Parathyroid adenoma (tissue), 2 donors: ENCODE data around the gene SLC39A8.
"Not testable (repeated sequence)": the region's sequence is repeated elsewhere in the genome, so short reads cannot be mapped to it uniquely, and the experiment has no call there.

Experiments
- H2AFZ ChIP-seq: fragments of 300-600 bp; sonication (generic); one replicate; pipeline ENCODE4 v1.7.0; 2017; ENCODE audit warnings: antibody characterized with exemption, mild to moderate bottlenecking
- H3K27ac ChIP-seq: fragments of 300-600 bp; sonication (generic); one replicate; pipeline ENCODE4 v1.7.0; 2017
- H3K27me3 ChIP-seq: fragments of 300-600 bp; sonication (generic); one replicate; pipeline ENCODE4 v1.7.0; 2017; ENCODE audit warnings: low read length; ENCODE audit not compliant: control insufficient read depth, insufficient read depth
- H3K36me3 ChIP-seq: fragments of 300-600 bp; sonication (generic); one replicate; pipeline ENCODE4 v1.7.0; 2017; ENCODE audit warnings: low read length; ENCODE audit not compliant: control insufficient read depth, insufficient read depth
- H3K4me1 ChIP-seq: fragments of 300-600 bp; sonication (generic); one replicate; pipeline ENCODE4 v1.7.0; 2017; ENCODE audit warnings: control low read depth
- H3K4me2 ChIP-seq: fragments of 300-600 bp; sonication (generic); one replicate; pipeline ENCODE4 v1.7.0; 2017; ENCODE audit warnings: low read length
- H3K4me3 ChIP-seq: fragments of 300-600 bp; sonication (generic); one replicate; pipeline ENCODE4 v1.7.0; 2017; ENCODE audit warnings: low read depth, low read length
- H3K79me2 ChIP-seq: fragments of 300-600 bp; sonication (generic); one replicate; pipeline ENCODE4 v1.7.0; 2017; ENCODE audit warnings: control low read depth
- H3K9ac ChIP-seq: fragments of 300-600 bp; sonication (generic); one replicate; pipeline ENCODE4 v1.7.0; 2017; ENCODE audit warnings: mild to moderate bottlenecking
- H3K9me3 ChIP-seq: fragments of 300-600 bp; sonication (generic); one replicate; pipeline ENCODE4 v1.7.0; 2017; ENCODE audit warnings: low read length; ENCODE audit not compliant: control insufficient read depth
- TF ChIP-seq, protein P1 (sequence below): fragments of 300-600 bp; sonication (generic); IDR thresholded peaks from one replicate; pipeline ENCODE4 v1.7.0; 2017; ENCODE audit warnings: antibody characterized with exemption, mild to moderate bottlenecking
- donor health status: primary hyperparathyroidism.

The SLC39A8 gene

DNA sequence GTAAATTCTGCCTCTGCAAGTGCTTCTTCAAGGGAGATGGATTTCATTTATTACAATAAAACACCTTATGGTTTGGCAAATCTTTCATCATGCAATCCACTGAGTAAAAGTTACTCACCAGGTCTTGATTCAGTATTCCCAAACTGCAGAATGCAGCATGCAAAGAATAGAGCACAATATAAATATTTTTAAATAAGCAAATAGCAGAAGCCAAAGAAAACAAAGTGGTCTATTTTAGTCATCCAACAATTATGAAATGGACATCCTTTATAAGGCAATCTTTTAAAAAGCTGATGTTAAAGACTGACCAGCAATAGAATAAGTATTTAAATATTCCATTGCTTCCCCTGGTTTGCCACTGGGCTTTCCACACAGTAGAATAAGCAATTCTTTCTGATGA is 59.5 kb downstream of the SLC39A8 start:
- peaks cover 2% of the 10 kb centered on the region for H3K4me1 ChIP-seq
- H3K9me3 ChIP-seq: no peaks in the 10 kb centered on the region
- H3K9ac ChIP-seq: no peak overlapping the region
- H2AFZ ChIP-seq: no peak overlapping the region
- no peak overlapping the region for H3K4me2 ChIP-seq
- H3K27me3 ChIP-seq: no peaks in the 10 kb centered on the region
- H3K36me3 ChIP-seq: no peaks in the 10 kb centered on the region
- TF ChIP-seq, protein P1, sequence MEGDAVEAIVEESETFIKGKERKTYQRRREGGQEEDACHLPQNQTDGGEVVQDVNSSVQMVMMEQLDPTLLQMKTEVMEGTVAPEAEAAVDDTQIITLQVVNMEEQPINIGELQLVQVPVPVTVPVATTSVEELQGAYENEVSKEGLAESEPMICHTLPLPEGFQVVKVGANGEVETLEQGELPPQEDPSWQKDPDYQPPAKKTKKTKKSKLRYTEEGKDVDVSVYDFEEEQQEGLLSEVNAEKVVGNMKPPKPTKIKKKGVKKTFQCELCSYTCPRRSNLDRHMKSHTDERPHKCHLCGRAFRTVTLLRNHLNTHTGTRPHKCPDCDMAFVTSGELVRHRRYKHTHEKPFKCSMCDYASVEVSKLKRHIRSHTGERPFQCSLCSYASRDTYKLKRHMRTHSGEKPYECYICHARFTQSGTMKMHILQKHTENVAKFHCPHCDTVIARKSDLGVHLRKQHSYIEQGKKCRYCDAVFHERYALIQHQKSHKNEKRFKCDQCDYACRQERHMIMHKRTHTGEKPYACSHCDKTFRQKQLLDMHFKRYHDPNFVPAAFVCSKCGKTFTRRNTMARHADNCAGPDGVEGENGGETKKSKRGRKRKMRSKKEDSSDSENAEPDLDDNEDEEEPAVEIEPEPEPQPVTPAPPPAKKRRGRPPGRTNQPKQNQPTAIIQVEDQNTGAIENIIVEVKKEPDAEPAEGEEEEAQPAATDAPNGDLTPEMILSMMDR: no peak
- H3K79me2 ChIP-seq: no peaks in the 10 kb centered on the region
- no peak overlapping the region for H3K4me3 ChIP-seq
- H3K27ac ChIP-seq: no peak overlapping the region

DNA sequence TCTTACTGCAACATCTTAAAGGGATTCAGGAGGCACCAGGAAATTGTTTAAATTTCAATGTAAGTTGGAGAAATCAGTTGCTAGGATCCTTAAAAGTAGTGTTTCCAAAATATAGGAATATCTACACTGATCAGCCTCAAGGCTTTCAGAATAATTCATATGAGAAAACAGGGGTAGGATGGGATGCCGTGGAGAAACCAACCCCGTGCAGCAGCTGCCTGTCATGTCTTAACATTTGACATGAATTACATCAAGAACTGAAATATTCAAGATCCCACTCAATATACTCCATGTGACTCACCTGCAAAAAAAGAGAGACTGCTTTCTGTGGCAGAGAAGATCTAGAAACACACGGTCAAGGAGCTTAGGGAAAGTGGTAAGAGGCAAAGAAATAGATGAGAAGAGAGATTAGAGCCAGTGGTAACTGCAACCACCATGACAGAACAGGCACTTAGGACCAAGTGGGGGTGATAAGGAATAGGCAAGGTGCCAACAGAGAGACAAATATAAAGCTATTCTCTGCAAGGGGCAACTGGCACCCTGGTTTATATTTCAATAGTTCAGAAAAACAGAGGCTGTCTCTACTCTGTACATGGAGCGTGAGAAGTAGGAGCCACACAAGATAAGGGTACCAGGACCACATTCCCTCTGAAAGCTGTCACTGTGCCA is 64.0 kb downstream of the SLC39A8 start:
- TF ChIP-seq, protein P1: no peak
- H3K27ac ChIP-seq: no peak overlapping the region
- no peaks in the 10 kb centered on the region for H3K27me3 ChIP-seq
- no peak overlapping the region for H3K9ac ChIP-seq
- H3K9me3 ChIP-seq: no peaks in the 10 kb centered on the region
- peaks cover 2% of the 10 kb centered on the region for H3K4me1 ChIP-seq
- no peaks in the 10 kb centered on the region for H3K79me2 ChIP-seq
- no peak overlapping the region for H3K4me2 ChIP-seq
- no peak overlapping the region for H2AFZ ChIP-seq
- no peaks in the 10 kb centered on the region for H3K36me3 ChIP-seq
- no peak overlapping the region for H3K4me3 ChIP-seq

DNA sequence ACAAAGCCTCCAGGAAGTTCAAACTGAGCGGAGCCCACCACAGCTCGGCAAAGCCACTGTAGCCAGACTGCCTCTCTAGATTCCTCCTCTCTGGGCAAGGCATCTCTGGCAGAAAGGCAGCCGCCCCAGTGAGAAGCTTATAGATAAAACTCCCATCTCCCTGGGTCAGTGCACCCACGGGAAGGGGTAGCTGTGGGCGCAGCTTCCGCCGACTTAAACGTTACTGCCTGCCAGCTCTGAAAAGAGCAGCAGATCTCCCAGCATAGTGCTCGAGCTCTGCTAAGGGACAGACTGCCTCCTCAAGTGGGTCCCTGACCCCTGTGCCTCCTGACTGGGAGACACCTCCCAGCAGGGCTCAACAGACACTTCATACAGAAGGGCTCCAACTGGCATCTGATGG is 72.0 kb downstream of the SLC39A8 start:
- H3K79me2 ChIP-seq, H3K27me3 ChIP-seq, H3K4me3 ChIP-seq, H3K9ac ChIP-seq, H3K9me3 ChIP-seq, H3K27ac ChIP-seq, H3K4me1 ChIP-seq, H2AFZ ChIP-seq, H3K36me3 ChIP-seq, H3K4me2 ChIP-seq: not testable (repeated sequence)

DNA sequence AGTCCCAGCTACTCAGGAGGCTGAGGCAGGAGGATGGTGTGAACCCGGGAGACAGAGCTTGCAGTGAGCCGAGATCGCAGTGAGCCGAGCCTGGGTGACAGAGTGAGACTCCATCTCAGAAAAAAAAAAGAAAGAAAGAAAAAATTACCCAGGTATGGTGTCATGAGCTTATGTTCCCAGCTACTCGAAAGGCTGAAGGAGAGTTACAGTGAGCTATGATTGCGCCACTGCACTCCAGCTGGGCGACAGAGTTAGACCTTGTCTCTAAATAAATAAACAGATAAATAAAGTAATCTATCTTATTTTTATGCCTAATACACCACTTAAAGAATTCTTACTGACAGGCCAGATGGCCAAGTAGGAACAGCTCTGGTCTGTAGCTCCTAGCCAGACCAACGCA is 73.0 kb downstream of the SLC39A8 start:
- Histone ChIP-seq H3K9ac (no peak overlapping the region), H3K4me1 (no peaks in the 10 kb centered on the region), H2AFZ (no peak overlapping the region), H3K27me3 (no peaks in the 10 kb centered on the region), H3K36me3 (no peaks in the 10 kb centered on the region), H3K27ac (no peak overlapping the region), H3K79me2 (no peaks in the 10 kb centered on the region), H3K4me2 (no peak overlapping the region), H3K4me3 (no peak overlapping the region), H3K9me3 (no peaks in the 10 kb centered on the region)
- TF ChIP-seq, protein P1: no peak

DNA sequence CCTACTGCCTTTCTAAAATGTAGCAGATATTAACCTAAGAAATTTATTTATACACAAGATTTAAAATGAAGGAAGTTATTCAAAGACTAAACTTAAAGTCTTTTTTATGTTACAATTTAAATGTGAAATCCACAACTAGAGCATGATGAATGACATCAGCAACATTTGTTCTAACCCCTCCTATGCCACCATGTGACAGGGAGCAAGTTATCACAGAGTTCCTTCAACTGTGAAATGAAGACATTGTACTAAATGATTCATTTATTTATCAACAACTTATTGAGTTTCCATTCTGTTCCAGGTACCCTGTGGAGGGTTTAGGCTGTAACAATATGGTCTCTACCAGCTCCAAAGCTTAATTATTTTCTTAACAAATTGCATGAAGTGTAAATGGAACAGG is 76.9 kb downstream of the SLC39A8 start:
- Histone ChIP-seq H3K79me2 (no peaks in the 10 kb centered on the region), H3K27ac (no peak overlapping the region), H3K4me1 (no peaks in the 10 kb centered on the region), H3K27me3 (no peaks in the 10 kb centered on the region), H3K9me3 (no peaks in the 10 kb centered on the region), H2AFZ (no peak overlapping the region), H3K4me2 (no peak overlapping the region), H3K9ac (no peak overlapping the region), H3K36me3 (no peaks in the 10 kb centered on the region), H3K4me3 (no peak overlapping the region)
- TF ChIP-seq, protein P1: no peak
